Type B pancreatic cell (in vitro differentiated cells): ENCODE results near the gene TMEM120B. TPM values are rescaled to one million over a fixed set of nuclear protein-coding genes. Genes with fewer than 3 reads are reported as not detected.

Experiments
- DNase-seq: peaks from one replicate; pipeline ENCODE4 v3.0.0; 2021; ENCODE audit warnings: mixed read lengths; ENCODE audit not compliant: unreplicated experiment; ENCODE audit errors: extremely low spot score
- H3K27ac Mint-ChIP-seq: 2 replicates; pipeline ENCODE4 v1.8.0; 2021; ENCODE audit warnings: mild to moderate bottlenecking, mixed read lengths
- H3K27me3 Mint-ChIP-seq: 2 replicates; pipeline ENCODE4 v1.8.0; 2021; ENCODE audit warnings: mixed read lengths
- H3K36me3 Mint-ChIP-seq: 2 replicates; pipeline ENCODE4 v1.8.0; 2021; ENCODE audit warnings: mixed read lengths
- H3K4me1 Mint-ChIP-seq: one replicate; pipeline ENCODE4 v1.8.0; 2021; ENCODE audit warnings: mixed read lengths; ENCODE audit not compliant: unreplicated experiment
- H3K4me3 Mint-ChIP-seq: 2 replicates; pipeline ENCODE4 v1.8.0; 2021; ENCODE audit warnings: mild to moderate bottlenecking, mixed read lengths
- H3K9me3 Mint-ChIP-seq: 2 replicates; pipeline ENCODE4 v1.8.0; 2021; ENCODE audit warnings: mixed read lengths
- total RNA-seq: library from RNA; stranded (reverse); gene quantifications from 2 replicates; pipeline ENCODE4 v1.2.1, GENCODE V29; 2021; ENCODE audit warnings: low replicate concordance
- TF ChIP-seq, protein P1 (sequence below): fragments of 200-600 bp; sonication (generic); conservative IDR thresholded peaks from 2 replicates; pipeline ENCODE4 v1.5.0; 2021; ENCODE audit warnings: antibody characterized with exemption, mild to moderate bottlenecking

Gene TMEM120B
- total RNA-seq, 1 donor from 2014 or later: 14.0 TPM

DNA sequence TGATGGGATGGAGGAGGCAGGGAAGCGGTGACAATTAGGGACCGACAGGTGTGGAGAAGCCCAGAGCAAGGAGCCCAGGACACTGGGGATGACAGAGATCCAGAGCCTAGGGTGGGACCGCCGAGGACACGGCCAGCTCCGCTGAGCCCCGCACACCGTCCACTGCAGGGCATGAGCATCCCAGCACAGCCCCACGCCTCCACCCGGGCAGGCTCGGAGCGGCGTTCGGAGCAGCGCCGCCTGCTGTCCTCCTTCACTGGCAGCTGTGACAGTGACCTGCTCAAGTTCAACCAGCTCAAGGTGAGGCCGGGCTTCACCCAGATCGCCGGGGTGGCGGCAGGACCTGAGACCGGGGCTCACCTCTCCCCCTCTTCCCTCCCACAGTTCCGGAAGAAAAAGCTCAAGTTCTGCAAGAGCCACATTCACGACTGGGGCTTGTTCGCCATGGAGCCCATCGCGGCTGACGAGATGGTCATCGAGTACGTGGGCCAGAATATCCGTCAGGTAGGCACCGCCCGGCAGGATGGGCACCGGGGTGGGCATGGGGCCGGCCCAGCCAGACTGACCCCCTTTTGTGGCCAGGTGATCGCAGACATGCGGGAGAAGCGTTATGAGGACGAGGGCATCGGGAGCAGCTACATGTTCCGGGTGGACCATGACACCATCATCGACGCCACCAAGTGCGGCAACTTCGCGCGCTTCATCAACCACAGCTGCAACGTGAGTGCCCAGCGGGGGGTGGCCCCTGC, 115.0 kb downstream of the TMEM120B start:
- Mint-ChIP-seq H3K36me3 (peaks cover 33% of the 10 kb centered on the region), H3K4me1 (no peaks in the 10 kb centered on the region), H3K27me3 (no peaks in the 10 kb centered on the region), H3K4me3 (no peak overlapping the region), H3K9me3 (no peaks in the 10 kb centered on the region), H3K27ac (no peak overlapping the region)
- TF ChIP-seq, protein P1, sequence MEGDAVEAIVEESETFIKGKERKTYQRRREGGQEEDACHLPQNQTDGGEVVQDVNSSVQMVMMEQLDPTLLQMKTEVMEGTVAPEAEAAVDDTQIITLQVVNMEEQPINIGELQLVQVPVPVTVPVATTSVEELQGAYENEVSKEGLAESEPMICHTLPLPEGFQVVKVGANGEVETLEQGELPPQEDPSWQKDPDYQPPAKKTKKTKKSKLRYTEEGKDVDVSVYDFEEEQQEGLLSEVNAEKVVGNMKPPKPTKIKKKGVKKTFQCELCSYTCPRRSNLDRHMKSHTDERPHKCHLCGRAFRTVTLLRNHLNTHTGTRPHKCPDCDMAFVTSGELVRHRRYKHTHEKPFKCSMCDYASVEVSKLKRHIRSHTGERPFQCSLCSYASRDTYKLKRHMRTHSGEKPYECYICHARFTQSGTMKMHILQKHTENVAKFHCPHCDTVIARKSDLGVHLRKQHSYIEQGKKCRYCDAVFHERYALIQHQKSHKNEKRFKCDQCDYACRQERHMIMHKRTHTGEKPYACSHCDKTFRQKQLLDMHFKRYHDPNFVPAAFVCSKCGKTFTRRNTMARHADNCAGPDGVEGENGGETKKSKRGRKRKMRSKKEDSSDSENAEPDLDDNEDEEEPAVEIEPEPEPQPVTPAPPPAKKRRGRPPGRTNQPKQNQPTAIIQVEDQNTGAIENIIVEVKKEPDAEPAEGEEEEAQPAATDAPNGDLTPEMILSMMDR: no peak
- no peak for DNase-seq

DNA sequence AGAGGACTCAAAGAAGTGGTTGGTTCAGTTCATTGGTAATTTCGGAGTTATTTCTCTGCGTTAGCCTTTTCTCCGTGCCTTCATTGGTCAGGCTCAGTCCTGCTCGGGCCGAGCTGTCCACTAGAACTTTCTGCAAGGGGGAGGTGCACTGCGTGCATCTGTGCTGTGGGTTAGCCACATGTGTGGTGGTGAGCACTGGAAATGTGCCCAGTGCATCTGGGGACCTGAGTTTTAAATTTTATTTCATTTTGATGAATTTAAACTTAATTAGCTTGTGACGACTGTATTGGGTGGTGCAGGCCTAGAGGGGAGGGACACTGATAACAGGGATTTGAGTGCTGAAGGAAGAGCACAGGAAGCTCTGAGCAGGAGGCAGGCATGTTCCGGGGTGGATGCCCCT, 115.8 kb downstream of the TMEM120B start:
- no peaks in the 10 kb centered on the region for H3K4me1 Mint-ChIP-seq
- no peak for DNase-seq

DNA sequence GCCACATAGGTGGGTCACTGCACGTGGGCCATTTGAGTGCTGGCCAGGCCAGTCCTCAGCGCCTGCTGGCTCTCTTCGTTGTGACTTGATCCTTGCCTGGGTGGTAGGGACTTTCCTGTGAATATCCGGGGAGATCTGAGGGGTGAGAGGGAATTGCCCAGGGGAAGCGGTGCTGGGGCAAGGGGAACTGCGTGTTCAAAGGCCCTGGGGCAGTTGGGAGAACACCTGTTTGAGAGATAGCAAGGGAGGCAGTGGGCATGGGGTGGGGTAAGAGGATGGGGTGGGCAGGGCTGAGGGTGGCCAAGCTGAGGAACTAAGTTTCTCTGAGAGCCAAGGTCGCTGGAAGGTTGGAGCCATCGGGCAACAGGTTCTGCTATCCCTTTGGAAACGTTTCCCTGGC, 116.3 kb downstream of the TMEM120B start:
- Mint-ChIP-seq H3K4me1 (no peaks in the 10 kb centered on the region), H3K9me3 (no peaks in the 10 kb centered on the region), H3K27me3 (no peaks in the 10 kb centered on the region), H3K27ac (no peak overlapping the region), H3K4me3 (no peak overlapping the region), H3K36me3 (peaks cover 33% of the 10 kb centered on the region)
- TF ChIP-seq, protein P1: no peak
- no peak for DNase-seq

More for the DNA sequence above, 115.8 kb downstream of the TMEM120B start:
- no peak overlapping the region for H3K4me3 Mint-ChIP-seq
- peaks cover 33% of the 10 kb centered on the region for H3K36me3 Mint-ChIP-seq
- H3K27me3 Mint-ChIP-seq: no peaks in the 10 kb centered on the region
- TF ChIP-seq, protein P1: no peak
- H3K27ac Mint-ChIP-seq: no peak overlapping the region
- no peaks in the 10 kb centered on the region for H3K9me3 Mint-ChIP-seq

DNA sequence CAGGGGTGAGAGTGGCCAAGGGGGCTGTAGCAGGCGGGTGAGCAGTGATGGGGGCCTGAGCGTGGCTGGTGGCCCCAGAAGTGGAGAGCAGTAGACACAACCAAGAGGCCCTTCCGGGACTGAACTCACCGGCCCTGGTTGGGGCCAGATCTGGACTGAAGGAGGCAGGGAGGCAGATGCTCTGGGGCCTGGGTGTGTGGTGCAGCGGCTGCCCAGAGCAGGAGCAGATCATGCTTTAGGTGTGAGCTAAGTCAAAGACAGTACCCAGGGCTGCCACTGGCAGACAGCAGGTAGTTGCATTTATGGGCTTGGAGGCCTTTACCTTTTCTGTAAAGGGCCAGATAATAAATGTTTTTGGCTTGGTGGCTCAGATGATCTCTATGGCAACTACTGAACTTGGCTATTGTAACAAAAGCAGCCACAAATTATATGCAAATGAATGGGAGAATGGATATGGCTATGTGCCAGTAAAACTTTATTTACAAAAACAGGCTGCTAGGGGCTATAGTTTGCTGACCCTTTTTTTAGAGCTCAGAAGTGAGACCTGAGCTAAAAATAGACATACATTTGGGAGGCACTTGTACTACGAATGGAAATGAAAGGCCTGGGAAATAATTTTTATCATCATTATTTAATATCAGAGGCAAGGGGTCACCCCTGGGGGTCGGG, 116.8 kb downstream of the TMEM120B start:
- Mint-ChIP-seq H3K4me1 (no peaks in the 10 kb centered on the region), H3K27me3 (no peaks in the 10 kb centered on the region), H3K9me3 (no peaks in the 10 kb centered on the region), H3K4me3 (no peak overlapping the region), H3K36me3 (peaks cover 33% of the 10 kb centered on the region), H3K27ac (no peak overlapping the region)
- no peak for DNase-seq
- TF ChIP-seq, protein P1: no peak

DNA sequence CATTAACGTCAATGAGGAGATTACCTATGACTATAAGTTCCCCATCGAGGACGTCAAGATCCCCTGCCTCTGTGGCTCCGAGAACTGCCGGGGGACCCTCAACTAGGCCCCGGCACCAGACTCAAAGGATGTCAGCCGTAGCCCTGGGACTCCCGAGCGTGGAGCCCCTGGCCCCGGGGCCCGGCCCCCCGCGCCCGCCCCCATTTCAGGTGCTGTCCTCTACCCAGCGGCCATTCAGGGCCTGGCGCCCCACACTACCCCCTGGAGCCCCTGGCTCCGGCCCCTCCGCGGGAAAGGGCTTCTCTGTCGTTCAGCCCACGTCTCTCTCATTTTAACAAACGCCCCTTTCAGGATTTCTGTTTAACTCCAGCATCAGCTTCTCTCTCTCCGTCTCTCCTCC, 117.6 kb downstream of the TMEM120B start:
- H3K4me1 Mint-ChIP-seq: no peaks in the 10 kb centered on the region
- H3K4me3 Mint-ChIP-seq: no peak overlapping the region
- TF ChIP-seq, protein P1: no peak
- H3K27ac Mint-ChIP-seq: no peak overlapping the region
- no peak for DNase-seq
- no peaks in the 10 kb centered on the region for H3K9me3 Mint-ChIP-seq
- H3K36me3 Mint-ChIP-seq: peaks cover 33% of the 10 kb centered on the region
- no peaks in the 10 kb centered on the region for H3K27me3 Mint-ChIP-seq
